ENCODE data around the gene TRIM17.

DNA sequence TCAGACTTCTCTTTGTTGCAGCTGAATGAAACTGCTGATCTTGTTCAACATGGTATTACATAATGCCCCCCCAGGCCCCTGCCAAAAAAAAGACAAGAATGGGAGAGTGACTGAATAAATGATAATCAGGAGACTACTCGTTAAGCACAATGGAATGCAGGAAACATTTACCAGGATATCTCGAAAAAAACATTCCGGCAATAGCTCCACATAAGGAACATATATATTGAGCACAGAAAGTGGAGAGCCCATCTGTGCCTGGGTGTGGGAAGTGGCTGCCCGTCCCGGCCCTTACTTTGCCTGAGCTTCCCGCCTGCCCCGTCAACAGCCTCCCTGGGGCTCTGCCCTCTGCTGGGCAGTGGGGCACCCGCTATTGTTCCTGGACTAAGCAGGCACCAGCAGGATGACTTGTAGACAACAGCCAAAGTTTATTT lies 23.4 kb downstream of the TRIM17 start:
- TF ChIP-seq SUZ12 (IDR thresholded peaks at IDR 0.05; ENCODE audit: extremely low read depth, insufficient read depth, insufficient read length): no peak
- TF ChIP-seq YY1 (IDR thresholded peaks at IDR 0.05; ENCODE audit: insufficient read depth, insufficient read length): no peak
